Endothelial cell of umbilical vein (primary cell): ENCODE measurements around the gene GAB2. TPM values are rescaled to one million over a fixed set of nuclear protein-coding genes. Genes with fewer than 3 reads are reported as not detected.

Experiments used
- BruUV-seq: library from RNA; stranded (reverse); fragments of 400-500 nt; replicated peaks from 2 replicates; lab custom pipeline; 2021; lab: Mats Ljungman, UMichigan
- CTCF ChIA-PET: fragments of 300-600, 350-600 bp; sonication (Branson Sonifier 250); formaldehyde crosslinking; loops from one replicate; lab custom pipeline; 2021; ENCODE audit warnings: antibody characterized with exemption, inconsistent platforms; lab: Charles Lee
- POLR2A ChIA-PET: fragments of 300-600, 350-600 bp; sonication (Branson Sonifier 250); formaldehyde crosslinking; loops from one replicate; lab custom pipeline; 2021; ENCODE audit warnings: antibody characterized with exemption, inconsistent platforms; lab: Charles Lee
- DNase-seq: peaks from one replicate; pipeline ENCODE4 v3.0.0-alpha.2; 2011; ENCODE audit warnings: low read depth, low spot score
- FAIRE-seq: peaks from 2 replicates; lab custom pipeline; 2011; peaks lifted over from hg19 to GRCh38; lab: Jason Lieb, UNC
- H2AFZ ChIP-seq: 2 replicates; pipeline ENCODE4 v1.6.0; 2012; ENCODE audit warnings: low read depth, low read length, control low read depth, inconsistent platforms
- H3K27ac ChIP-seq: 2 replicates; pipeline ENCODE4 v1.5.1; 2011; ENCODE audit warnings: low read depth, mild to moderate bottlenecking, control low read depth, low read length, moderate library complexity; ENCODE audit not compliant: insufficient read depth
- H3K27me3 ChIP-seq, 2 experiments: 2 replicates each; pipeline versions ENCODE4 v1.6.0 to v1.6.1; 2011; ENCODE audit warnings: low read length in 2 of 2, mixed read lengths in 1 of 2; ENCODE audit not compliant: control insufficient read depth in 2 of 2, insufficient read depth in 2 of 2
- H3K36me3 ChIP-seq, 2 experiments: 2 replicates in 1 of 2; 3 replicates in 1 of 2; pipeline ENCODE4 v1.5.1; 2011; ENCODE audit warnings: low read length in 2 of 2, mild to moderate bottlenecking in 1 of 2, moderate library complexity in 1 of 2; ENCODE audit not compliant: control insufficient read depth in 2 of 2, insufficient read depth in 2 of 2; ENCODE audit errors: extremely low read depth in 1 of 2
- H3K4me1 ChIP-seq: 3 replicates; pipeline ENCODE4 v1.5.1; 2011; ENCODE audit warnings: mild to moderate bottlenecking, low read length; ENCODE audit not compliant: control insufficient read depth, insufficient read depth; ENCODE audit errors: extremely low read depth
- H3K4me2 ChIP-seq: 2 replicates; pipeline ENCODE4 v1.6.1; 2011; ENCODE audit warnings: low read length, control low read depth, mixed read lengths; ENCODE audit not compliant: insufficient read depth
- H3K4me3 ChIP-seq, 3 experiments: fragments of 200-600 bp in 1 of 3; sonication (generic), shearing (Covaris generic) in 1 of 3; replicated peaks in 1 of 3; 2 replicates each; pipeline ENCODE4 v1.5.1; 2011 to 2016; ENCODE audit warnings: control low read depth in 3 of 3, low read length in 3 of 3, mild to moderate bottlenecking in 2 of 3, inconsistent platforms in 1 of 3, low read depth in 1 of 3, moderate library complexity in 1 of 3; ENCODE audit not compliant: insufficient read depth in 1 of 3
- H3K79me2 ChIP-seq: 2 replicates; pipeline ENCODE4 v1.6.0; 2012; ENCODE audit warnings: low read length, inconsistent platforms; ENCODE audit not compliant: control insufficient read depth, insufficient read depth
- H3K9ac ChIP-seq: replicated peaks from 2 replicates; pipeline ENCODE3; 2011; ENCODE audit warnings: low read length, control low read depth; ENCODE audit not compliant: insufficient read depth; ENCODE audit errors: extremely low read depth
- H3K9me1 ChIP-seq: replicated peaks from 3 replicates; pipeline ENCODE4 v1.6.0; 2011; ENCODE audit warnings: mild to moderate bottlenecking, low read length; ENCODE audit not compliant: control insufficient read depth, insufficient read depth; ENCODE audit errors: extremely low read depth
- H3K9me3 ChIP-seq: replicated peaks from 2 replicates; pipeline ENCODE4 v1.5.1; 2012; ENCODE audit warnings: low read length, inconsistent platforms; ENCODE audit not compliant: control insufficient read depth, insufficient read depth
- H4K20me1 ChIP-seq: replicated peaks from 2 replicates; pipeline ENCODE3; 2011; ENCODE audit warnings: mild to moderate bottlenecking, low read length; ENCODE audit not compliant: control insufficient read depth, insufficient read depth; ENCODE audit errors: extremely low read depth
- EZH2 ChIP-seq: IDR thresholded peaks from 2 replicates; pipeline ENCODE4 v1.6.1; 2012; ENCODE audit warnings: borderline replicate concordance, low read depth, mild to moderate bottlenecking, moderate library complexity, low read length, inconsistent platforms; ENCODE audit not compliant: severe bottlenecking
- FOS ChIP-seq: IDR thresholded peaks from 2 replicates; pipeline ENCODE4 v1.6.1; 2011; ENCODE audit warnings: mild to moderate bottlenecking, low read length, moderate library complexity, borderline replicate concordance; ENCODE audit not compliant: insufficient read depth
- GATA2 ChIP-seq: IDR thresholded peaks from 2 replicates; pipeline ENCODE4 v1.7.0; 2011; ENCODE audit warnings: low read depth, mild to moderate bottlenecking, moderate library complexity, mixed read lengths, low read length; ENCODE audit not compliant: insufficient read length, insufficient read depth
- JUN ChIP-seq: IDR thresholded peaks from 2 replicates; pipeline ENCODE4 v1.6.1; 2011; ENCODE audit warnings: borderline replicate concordance, low read depth; ENCODE audit not compliant: insufficient read length, insufficient read depth
- MYC ChIP-seq: IDR thresholded peaks from one replicate; pipeline ENCODE4 v1.6.1; 2011; ENCODE audit warnings: mild to moderate bottlenecking, low read depth, low read length
- POLR2A ChIP-seq: IDR thresholded peaks from 2 replicates; pipeline ENCODE4 v1.6.1; 2012; ENCODE audit warnings: low read depth, mild to moderate bottlenecking, control low read depth, low read length
- POLR2AphosphoS5 ChIP-seq: IDR thresholded peaks from 2 replicates; pipeline ENCODE4 v1.6.1; 2012; ENCODE audit warnings: low read depth, mild to moderate bottlenecking, control low read depth, low read length, moderate library complexity; ENCODE audit not compliant: insufficient read depth
- dilution Hi-C: fragments of 300-500 bp; cut with MboI; formaldehyde crosslinking; loops from one replicate; pipeline ENCODE4 v1.15.0; 2019; ENCODE audit warnings: low sequenced_read_pairs; ENCODE audit not compliant: extremely low pct_ligation_motif_present
- intact Hi-C: fragments of 100-400 bp; cut with micrococcal nuclease; formaldehyde crosslinking; loops from one replicate; pipeline ENCODE4 v1.10.0; 2022
- polyA plus RNA-seq, 4 experiments: library from polyadenylated mRNA; depleted of rRNA in 3 of 4; stranded (reverse) in 3 of 4; unstranded in 1 of 4; fragments of >200 nt; gene quantifications; 2 replicates each; pipeline versions ENCODE4 v1.2.1 to v1.2.3, GENCODE V29; 2011 to 2012; ENCODE audit warnings: missing spikeins in 1 of 4
- total RNA-seq: library from RNA; stranded (reverse); gene quantifications from 2 replicates; pipeline ENCODE4 v1.2.3, GENCODE V29; 2021
- TF ChIP-seq, protein P1 (sequence below), 2 donors: IDR thresholded peaks; 1 replicate in 1 of 2; 2 replicates in 1 of 2; pipeline ENCODE4 v1.5.1; 2011; ENCODE audit warnings: low read length in 2 of 2, mild to moderate bottlenecking in 2 of 2, moderate library complexity in 2 of 2, control low read depth in 1 of 2, inconsistent platforms in 1 of 2, low read depth in 1 of 2; ENCODE audit not compliant: insufficient read depth in 1 of 2; ENCODE audit errors: extremely low read depth in 1 of 2
- TF ChIP-seq, protein P2 (sequence below): IDR thresholded peaks from 2 replicates; pipeline ENCODE4 v1.6.1; 2011; ENCODE audit not compliant: insufficient read depth, insufficient read length

The GAB2 gene
- total and polyA plus RNA-seq, 2 donors (not counting 3 experiments of a cell fraction or from before 2014, with no cell fraction given), result 19.6 to 39.6 TPM

DNA sequence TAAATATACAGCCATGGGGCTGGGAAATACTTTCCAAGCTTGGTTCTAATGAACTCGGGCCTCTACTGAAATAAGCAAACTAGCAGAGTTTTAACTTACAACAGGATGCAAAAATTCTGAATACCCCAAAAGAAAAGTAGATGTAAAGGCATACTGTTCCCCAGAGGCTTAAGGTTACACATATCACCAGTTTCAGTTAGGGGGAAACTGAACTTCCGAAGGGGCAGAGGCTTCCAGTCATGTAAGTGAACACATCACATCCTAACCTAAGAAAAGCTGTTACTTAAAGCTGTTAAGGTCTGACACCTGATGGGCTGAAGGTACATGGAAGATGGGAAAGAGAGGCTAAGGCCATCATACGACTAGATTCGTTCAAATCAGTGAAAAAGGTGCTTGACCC is 2.3 kb downstream of the GAB2 start:
- ChIA-PET POLR2A (interaction anchor here (1.1 kb wide), 1 partner anchor 14 kb away, joined by 3 read pairs; no protein-coding TSS in a partner anchor), CTCF (interaction anchor here (1.7 to 8.8 kb wide), 7 partner anchors 10 to 188 kb away, joined by 6 to 190 read pairs (median 10); no protein-coding TSS in a partner anchor)
- Histone ChIP-seq H3K9me3 (no peaks in the 10 kb centered on the region), H3K27me3 (no peaks in the 10 kb centered on the region), H3K4me1 (peaks cover 37% of the 10 kb centered on the region), H3K4me3 (no peak overlapping the region), H3K9ac (peak overlapping the region; percentile 99), H3K36me3 (no peaks in the 10 kb centered on the region), H3K27ac (peak overlapping the region; percentile 91), H3K4me2 (peak overlapping the region; percentile 89), H3K79me2 (peaks cover 51% of the 10 kb centered on the region), H2AFZ (no peak overlapping the region), H4K20me1 (no peaks in the 10 kb centered on the region), H3K9me1 (no peaks in the 10 kb centered on the region)
- DNase-seq (peak; percentile 22), FAIRE-seq (no peak)
- BruUV-seq, result no TSS peak
- dilution Hi-C loops (no loop called here), intact Hi-C loops (loop anchor here (5.0 kb wide), 3 partner anchors 63 to 593 kb away; partner anchors contain the start of genes AAMDC, NDUFC2 and RSF1)
- TF ChIP-seq JUN (no peak), GATA2 (no peak), FOS (no peak), POLR2AphosphoS5 (no peak), EZH2 (no peak), MYC (no peak), POLR2A (no peak)
- TF ChIP-seq, protein P1, sequence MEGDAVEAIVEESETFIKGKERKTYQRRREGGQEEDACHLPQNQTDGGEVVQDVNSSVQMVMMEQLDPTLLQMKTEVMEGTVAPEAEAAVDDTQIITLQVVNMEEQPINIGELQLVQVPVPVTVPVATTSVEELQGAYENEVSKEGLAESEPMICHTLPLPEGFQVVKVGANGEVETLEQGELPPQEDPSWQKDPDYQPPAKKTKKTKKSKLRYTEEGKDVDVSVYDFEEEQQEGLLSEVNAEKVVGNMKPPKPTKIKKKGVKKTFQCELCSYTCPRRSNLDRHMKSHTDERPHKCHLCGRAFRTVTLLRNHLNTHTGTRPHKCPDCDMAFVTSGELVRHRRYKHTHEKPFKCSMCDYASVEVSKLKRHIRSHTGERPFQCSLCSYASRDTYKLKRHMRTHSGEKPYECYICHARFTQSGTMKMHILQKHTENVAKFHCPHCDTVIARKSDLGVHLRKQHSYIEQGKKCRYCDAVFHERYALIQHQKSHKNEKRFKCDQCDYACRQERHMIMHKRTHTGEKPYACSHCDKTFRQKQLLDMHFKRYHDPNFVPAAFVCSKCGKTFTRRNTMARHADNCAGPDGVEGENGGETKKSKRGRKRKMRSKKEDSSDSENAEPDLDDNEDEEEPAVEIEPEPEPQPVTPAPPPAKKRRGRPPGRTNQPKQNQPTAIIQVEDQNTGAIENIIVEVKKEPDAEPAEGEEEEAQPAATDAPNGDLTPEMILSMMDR (IDR thresholded peaks at IDR 0.05; ENCODE audit: extremely low read depth in 1 of 2, insufficient read depth in 1 of 2, low read depth in 1 of 2, low read length in 2 of 2), result no peak
- TF ChIP-seq, protein P2, sequence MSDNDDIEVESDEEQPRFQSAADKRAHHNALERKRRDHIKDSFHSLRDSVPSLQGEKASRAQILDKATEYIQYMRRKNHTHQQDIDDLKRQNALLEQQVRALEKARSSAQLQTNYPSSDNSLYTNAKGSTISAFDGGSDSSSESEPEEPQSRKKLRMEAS, result no peak
